DND-41 (cell line): ENCODE measurements around the gene CYLC1.

ENCODE experiments used
- EZH2 ChIP-seq: IDR thresholded peaks from 3 replicates; pipeline ENCODE4 v1.6.1; 2012; ENCODE audit warnings: borderline replicate concordance, low read depth, mild to moderate bottlenecking, moderate library complexity, low read length, inconsistent platforms; ENCODE audit not compliant: severe bottlenecking
- TF ChIP-seq, protein P1 (sequence below): IDR thresholded peaks from 2 replicates; pipeline ENCODE4 v1.5.1; 2012; ENCODE audit warnings: borderline replicate concordance, low read length, moderate library complexity, mild to moderate bottlenecking; ENCODE audit not compliant: poor library complexity, severe bottlenecking; ENCODE audit errors: extremely low read depth

GRCh38 chrX:83888585-83888984, 27.6 kb downstream of the CYLC1 start:
- TF ChIP-seq, protein P1, sequence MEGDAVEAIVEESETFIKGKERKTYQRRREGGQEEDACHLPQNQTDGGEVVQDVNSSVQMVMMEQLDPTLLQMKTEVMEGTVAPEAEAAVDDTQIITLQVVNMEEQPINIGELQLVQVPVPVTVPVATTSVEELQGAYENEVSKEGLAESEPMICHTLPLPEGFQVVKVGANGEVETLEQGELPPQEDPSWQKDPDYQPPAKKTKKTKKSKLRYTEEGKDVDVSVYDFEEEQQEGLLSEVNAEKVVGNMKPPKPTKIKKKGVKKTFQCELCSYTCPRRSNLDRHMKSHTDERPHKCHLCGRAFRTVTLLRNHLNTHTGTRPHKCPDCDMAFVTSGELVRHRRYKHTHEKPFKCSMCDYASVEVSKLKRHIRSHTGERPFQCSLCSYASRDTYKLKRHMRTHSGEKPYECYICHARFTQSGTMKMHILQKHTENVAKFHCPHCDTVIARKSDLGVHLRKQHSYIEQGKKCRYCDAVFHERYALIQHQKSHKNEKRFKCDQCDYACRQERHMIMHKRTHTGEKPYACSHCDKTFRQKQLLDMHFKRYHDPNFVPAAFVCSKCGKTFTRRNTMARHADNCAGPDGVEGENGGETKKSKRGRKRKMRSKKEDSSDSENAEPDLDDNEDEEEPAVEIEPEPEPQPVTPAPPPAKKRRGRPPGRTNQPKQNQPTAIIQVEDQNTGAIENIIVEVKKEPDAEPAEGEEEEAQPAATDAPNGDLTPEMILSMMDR = no peak
- no peak for TF ChIP-seq EZH2
